Activated naive CD4-positive, alpha-beta T cell (primary cell): Measurements from ENCODE around the gene DNAJC12.
A peak's percentile ranks its signal among the peaks of the same experiment; 100 is the strongest.
"Not testable (repeated sequence)": the region's sequence is repeated elsewhere in the genome, so short reads cannot be mapped to it uniquely, and the experiment has no call there.

Experiments used
- DNase-seq, 4 experiments: peaks; one replicate each; lab custom pipeline; 2025; lab: John Stamatoyannopoulos, UW

Gene DNAJC12

GRCh38 chr10:67763499-67764011, 74.4 kb downstream of the DNAJC12 start:
- peak; percentile 48 to 76 (median 64) for DNase-seq

- DNase-seq = not testable (repeated sequence)
These were observed 75.4 kb downstream of the DNAJC12 start for GRCh38 chr10:67762567-67762966.

GRCh38 chr10:67760272-67760671, 77.7 kb downstream of the DNAJC12 start:
- no peak for DNase-seq
